Activated naive CD8-positive, alpha-beta T cell (primary cell): ENCODE results near the gene RABGAP1L.
"Not testable (repeated sequence)": the region's sequence is repeated elsewhere in the genome, so short reads cannot be mapped to it uniquely, and the experiment has no call there.

Experiments
- H3K27ac Mint-ChIP-seq: one replicate; pipeline ENCODE4 v1.8.0; 2021; ENCODE audit warnings: mixed read lengths
- H3K27me3 Mint-ChIP-seq: one replicate; pipeline ENCODE4 v1.8.0; 2021; ENCODE audit warnings: mixed read lengths
- H3K36me3 Mint-ChIP-seq: one replicate; pipeline ENCODE4 v1.8.0; 2021; ENCODE audit warnings: mixed read lengths
- H3K4me1 Mint-ChIP-seq: one replicate; pipeline ENCODE4 v1.8.0; 2021; ENCODE audit warnings: low read depth, mixed read lengths
- H3K4me3 Mint-ChIP-seq: one replicate; pipeline ENCODE4 v1.8.0; 2021; ENCODE audit warnings: mild to moderate bottlenecking, mixed read lengths
- H3K9me3 Mint-ChIP-seq: one replicate; pipeline ENCODE4 v1.8.0; 2021; ENCODE audit warnings: low read depth, mixed read lengths

Gene RABGAP1L

DNA sequence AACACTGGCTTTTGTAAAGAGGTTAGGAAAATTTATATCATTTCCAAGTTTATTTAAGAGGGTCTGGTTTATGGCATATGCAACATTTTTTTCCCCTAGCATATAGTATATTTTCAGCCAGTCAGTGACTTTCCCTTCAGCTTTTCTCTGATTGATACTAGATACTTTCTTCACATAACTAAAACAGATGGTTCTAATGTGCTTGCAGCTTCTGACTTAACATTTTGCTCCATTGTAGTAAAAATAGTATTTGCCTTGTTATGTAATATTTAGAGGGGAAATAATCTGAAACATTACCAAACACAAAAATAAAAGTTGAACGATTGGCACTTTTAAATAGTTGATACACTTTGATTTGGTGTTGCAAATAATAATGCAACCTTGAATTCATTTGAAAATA is 480.1 kb downstream of the RABGAP1L start:
- no peak overlapping the region for H3K27ac Mint-ChIP-seq
- H3K4me3 Mint-ChIP-seq, result no peak overlapping the region
- H3K36me3 Mint-ChIP-seq, result peaks cover 15% of the 10 kb centered on the region
- H3K9me3 Mint-ChIP-seq, result peaks cover 4% of the 10 kb centered on the region
- no peaks in the 10 kb centered on the region for H3K27me3 Mint-ChIP-seq
- no peaks in the 10 kb centered on the region for H3K4me1 Mint-ChIP-seq

DNA sequence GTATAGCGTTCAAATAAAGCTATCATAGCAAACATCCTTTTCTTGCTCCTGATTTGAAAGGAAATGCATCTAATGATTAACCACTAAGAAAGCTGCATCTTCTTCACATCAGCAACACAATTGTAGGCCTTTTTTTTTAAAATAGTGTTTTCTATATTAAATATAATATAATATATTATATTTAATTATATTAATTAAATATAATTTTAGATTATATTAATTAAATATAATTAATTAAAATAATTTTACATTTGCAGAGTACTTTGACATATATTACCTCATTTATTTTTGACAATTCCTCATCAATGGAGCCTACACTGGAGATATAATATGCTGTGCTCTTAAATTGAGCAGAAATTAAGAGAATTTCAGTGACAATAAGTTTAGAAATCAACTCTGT is 481.5 kb downstream of the RABGAP1L start:
- H3K4me3 Mint-ChIP-seq, result no peak overlapping the region

DNA sequence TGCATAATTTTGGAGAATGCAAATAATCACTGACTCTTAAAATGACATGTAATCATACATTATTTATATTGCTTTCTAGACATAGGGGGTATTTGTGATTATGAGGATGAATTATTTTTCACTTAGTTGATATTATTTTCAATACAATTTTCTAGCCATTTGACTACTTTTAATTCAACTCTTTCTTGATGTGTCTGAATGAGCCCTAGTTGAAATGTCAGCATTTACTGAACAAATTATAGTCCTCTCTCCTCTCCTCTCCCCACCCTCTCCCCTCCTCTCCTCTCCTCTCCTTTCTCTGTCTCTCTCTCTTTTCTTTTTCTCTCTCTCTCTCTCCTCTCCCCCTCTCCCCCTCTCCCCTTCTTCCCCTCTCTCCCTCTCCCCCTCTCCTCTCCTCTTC is 483.1 kb downstream of the RABGAP1L start:
- Mint-ChIP-seq H3K27me3 (no peaks in the 10 kb centered on the region), H3K4me1 (no peaks in the 10 kb centered on the region), H3K4me3 (no peak overlapping the region), H3K9me3 (peaks cover 19% of the 10 kb centered on the region), H3K27ac (no peak overlapping the region), H3K36me3 (peaks cover 21% of the 10 kb centered on the region)

More for the DNA sequence above, 481.5 kb downstream of the RABGAP1L start:
- H3K4me1 Mint-ChIP-seq, result no peaks in the 10 kb centered on the region
- H3K27me3 Mint-ChIP-seq, result no peaks in the 10 kb centered on the region
- H3K27ac Mint-ChIP-seq, result no peak overlapping the region
- H3K36me3 Mint-ChIP-seq, result peaks cover 19% of the 10 kb centered on the region
- peaks cover 9% of the 10 kb centered on the region for H3K9me3 Mint-ChIP-seq

DNA sequence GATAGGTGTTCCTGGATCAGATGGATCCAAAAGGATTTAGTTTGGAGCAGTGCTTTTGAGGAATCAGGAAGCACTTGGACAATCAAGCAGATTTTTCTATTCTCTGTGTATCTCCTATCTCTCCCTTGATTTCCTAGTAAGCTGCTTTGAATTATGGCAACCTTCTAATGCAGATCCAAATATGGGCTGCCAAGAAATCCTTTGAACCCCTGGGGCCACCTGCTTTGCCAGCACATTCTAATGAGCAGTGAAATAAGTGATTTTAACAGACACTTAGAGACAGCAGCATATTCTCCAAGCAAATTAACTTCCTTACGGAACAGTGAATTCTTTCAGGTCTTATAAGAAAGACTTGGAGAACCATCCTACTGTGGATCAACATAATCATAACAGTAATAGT is 483.9 kb downstream of the RABGAP1L start:
- no peaks in the 10 kb centered on the region for H3K27me3 Mint-ChIP-seq
- no peak overlapping the region for H3K4me3 Mint-ChIP-seq
- H3K4me1 Mint-ChIP-seq, result no peaks in the 10 kb centered on the region
- H3K9me3 Mint-ChIP-seq, result peaks cover 22% of the 10 kb centered on the region
- no peak overlapping the region for H3K27ac Mint-ChIP-seq
- peaks cover 16% of the 10 kb centered on the region for H3K36me3 Mint-ChIP-seq

DNA sequence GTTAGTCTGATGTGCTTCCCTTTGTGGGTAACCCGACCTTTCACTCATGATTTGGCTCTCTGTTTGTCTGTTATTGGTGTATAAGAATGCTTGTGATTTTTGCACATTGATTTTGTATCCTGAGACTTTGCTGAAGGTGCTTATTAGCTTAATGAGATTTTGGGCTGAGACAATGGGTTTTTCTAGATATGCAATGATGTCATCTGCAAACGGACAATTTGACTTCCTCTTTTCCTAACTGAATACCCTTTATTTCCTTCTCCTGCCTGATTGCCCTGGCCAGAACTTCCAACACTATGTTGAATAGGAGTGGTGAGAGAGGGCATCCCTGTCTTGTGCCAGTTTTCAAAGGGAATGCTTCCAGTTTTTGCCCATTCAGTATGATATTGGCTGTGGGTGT is 490.3 kb downstream of the RABGAP1L start:
- Mint-ChIP-seq H3K9me3 (peaks cover 21% of the 10 kb centered on the region), H3K36me3 (peaks cover 30% of the 10 kb centered on the region)
- H3K4me3 Mint-ChIP-seq, H3K27ac Mint-ChIP-seq, H3K4me1 Mint-ChIP-seq, H3K27me3 Mint-ChIP-seq: not testable (repeated sequence)

DNA sequence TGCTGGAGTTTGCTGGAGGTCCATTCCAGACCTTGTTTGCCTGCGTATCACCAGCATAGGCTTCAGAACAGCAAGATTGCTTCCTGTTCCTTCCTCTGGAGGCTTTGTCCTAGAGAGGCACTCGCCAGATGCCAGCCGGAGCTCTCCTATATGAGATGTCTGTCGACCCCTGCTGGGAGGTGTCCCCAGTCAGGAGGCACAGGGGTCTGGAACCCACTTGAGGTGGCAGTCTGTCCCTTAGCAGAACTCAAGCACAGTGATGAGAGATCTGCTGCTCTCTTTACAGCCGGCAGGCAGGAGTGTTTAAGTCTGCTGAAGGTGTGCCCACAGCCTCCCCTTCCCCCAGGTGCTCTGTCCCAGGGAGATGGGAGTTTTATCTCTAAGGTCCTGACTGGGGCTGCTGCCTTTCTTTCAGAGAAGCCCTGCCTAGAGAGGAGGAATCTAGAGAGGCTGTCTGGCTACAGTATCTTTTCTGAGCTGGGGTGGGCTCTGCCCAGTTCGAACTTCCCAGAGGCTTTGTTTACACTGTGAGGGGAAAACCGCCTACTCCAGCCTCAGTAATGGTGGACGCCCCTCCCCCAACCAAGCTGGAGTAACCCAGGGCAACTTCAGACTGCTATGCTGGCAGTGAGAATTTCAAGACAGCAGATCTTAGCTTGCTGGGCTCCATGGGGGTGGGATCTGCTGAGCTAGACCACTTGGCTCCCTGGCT is 493.4 kb downstream of the RABGAP1L start:
- H3K27ac Mint-ChIP-seq, result no peak overlapping the region
- no peak overlapping the region for H3K4me3 Mint-ChIP-seq
- H3K36me3 Mint-ChIP-seq, result peaks cover 29% of the 10 kb centered on the region
- no peaks in the 10 kb centered on the region for H3K4me1 Mint-ChIP-seq
- H3K9me3 Mint-ChIP-seq, result peaks cover 12% of the 10 kb centered on the region
- H3K27me3 Mint-ChIP-seq, result no peaks in the 10 kb centered on the region

DNA sequence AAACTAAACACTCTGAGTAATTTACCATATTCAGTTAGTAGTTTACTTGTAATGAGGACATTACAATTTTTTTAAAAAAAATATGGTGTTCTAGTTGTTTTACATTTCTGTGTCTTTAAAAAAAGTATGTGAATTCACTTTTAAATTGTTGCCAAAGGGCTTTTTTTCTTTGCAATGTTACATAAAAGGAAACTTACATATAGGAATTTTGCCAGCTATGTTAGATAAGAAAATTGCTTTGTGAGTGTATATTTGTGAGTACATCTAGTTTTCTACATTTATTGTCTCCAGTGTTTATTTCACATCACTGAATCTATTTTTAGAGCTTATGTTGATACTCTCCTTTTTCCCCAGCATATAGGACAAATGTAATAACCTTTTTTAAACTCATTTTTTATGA is 495.2 kb downstream of the RABGAP1L start:
- peaks cover 29% of the 10 kb centered on the region for H3K36me3 Mint-ChIP-seq
- peaks cover 5% of the 10 kb centered on the region for H3K9me3 Mint-ChIP-seq
- no peaks in the 10 kb centered on the region for H3K4me1 Mint-ChIP-seq
- H3K4me3 Mint-ChIP-seq, result no peak overlapping the region
- no peak overlapping the region for H3K27ac Mint-ChIP-seq
- no peaks in the 10 kb centered on the region for H3K27me3 Mint-ChIP-seq

DNA sequence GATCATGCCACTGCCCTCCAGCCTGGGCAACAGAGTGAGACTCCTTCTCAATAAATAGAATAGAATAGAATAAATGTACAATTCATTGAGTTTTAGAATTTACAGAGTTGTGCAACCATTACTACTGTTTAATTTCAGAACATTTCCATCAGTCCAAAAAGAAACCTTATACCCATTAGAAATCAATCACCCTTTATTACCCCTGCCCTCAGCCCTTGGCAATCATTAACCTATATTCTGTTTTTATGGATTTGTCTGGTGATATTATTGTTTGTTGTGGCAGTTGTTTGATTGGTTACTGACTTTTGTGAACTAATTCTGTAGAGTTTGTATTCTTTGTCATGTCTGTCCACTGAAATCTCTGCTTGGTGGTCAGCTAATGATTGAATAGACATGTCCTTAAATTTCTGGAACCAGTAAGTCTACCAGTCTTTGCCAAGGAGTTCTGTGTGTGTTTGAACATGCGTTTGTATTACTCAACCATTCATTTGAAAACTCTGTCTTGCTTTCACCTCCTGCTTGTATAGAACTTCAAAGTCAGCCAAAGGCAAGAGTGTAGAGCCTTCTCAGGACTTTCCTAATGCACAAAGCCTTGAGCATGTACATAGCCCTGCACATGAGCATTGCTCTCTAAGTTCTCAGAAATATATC is 497.2 kb downstream of the RABGAP1L start:
- peaks cover 5% of the 10 kb centered on the region for H3K9me3 Mint-ChIP-seq
- H3K4me1 Mint-ChIP-seq, result no peaks in the 10 kb centered on the region
- no peaks in the 10 kb centered on the region for H3K27me3 Mint-ChIP-seq
- peaks cover 38% of the 10 kb centered on the region for H3K36me3 Mint-ChIP-seq
- H3K4me3 Mint-ChIP-seq, result no peak overlapping the region
- H3K27ac Mint-ChIP-seq, result no peak overlapping the region

DNA sequence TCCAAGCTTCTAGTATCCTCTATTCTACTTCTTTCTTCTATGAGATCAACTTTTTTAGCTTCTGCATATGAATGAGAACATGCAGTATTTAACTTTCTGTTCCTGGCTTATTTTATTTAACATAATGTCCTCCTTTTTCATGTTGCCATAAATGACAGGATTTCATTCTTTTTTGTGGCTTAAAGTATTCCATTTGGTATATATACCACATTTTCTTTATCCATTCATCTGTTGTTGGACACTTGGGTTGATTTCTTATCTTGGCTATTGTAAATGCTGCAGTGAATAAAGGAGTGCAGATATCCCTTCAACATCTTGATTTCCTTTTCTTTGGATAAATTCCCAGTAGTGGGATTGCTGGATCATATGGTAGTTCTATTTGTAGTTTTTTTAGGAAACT is 498.1 kb downstream of the RABGAP1L start:
- Mint-ChIP-seq H3K4me3 (no peak overlapping the region), H3K36me3 (peaks cover 33% of the 10 kb centered on the region), H3K27me3 (no peaks in the 10 kb centered on the region), H3K27ac (no peak overlapping the region), H3K9me3 (peaks cover 5% of the 10 kb centered on the region), H3K4me1 (no peaks in the 10 kb centered on the region)

DNA sequence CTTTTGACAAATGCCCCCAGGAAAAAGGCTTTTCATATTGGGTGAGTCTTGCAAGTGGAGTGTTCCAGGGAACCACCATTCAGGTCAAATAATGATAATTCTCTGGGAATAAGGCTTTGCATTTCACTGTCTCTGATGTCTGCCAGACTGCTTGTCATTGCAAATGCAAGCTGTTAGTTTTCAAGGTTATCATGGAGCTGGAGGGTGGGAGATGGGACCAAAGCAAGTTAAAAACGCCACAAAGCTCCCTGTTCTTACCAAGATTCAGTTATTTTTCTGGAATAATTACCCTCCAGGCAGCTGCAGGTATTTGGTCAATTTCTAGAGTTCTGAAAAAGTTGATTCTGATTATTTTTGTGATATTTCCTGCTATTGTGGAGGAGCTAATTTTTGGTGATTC is 498.6 kb downstream of the RABGAP1L start:
- H3K36me3 Mint-ChIP-seq, result peaks cover 32% of the 10 kb centered on the region
- H3K27ac Mint-ChIP-seq, result no peak overlapping the region
- H3K4me3 Mint-ChIP-seq, result no peak overlapping the region
- H3K9me3 Mint-ChIP-seq, result peaks cover 5% of the 10 kb centered on the region
- no peaks in the 10 kb centered on the region for H3K4me1 Mint-ChIP-seq
- no peaks in the 10 kb centered on the region for H3K27me3 Mint-ChIP-seq

DNA sequence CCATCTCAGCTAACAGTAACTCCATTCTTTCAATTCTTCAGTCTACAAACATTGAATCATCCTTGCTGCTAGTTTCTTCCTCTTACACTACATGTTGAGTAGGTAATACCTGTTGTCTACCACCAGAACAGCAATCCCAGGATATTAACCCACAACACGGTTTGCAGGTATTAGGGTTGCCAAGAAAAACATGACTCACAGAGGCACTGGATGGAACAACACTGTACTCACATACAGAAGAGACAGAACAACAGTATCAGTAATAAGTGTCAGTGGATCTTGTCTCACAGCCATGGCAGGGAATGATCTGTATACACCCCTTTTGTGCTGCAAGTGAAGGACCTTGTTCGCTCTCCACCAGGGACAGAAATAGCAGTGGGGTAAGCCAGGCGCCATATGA is 500.5 kb downstream of the RABGAP1L start:
- Mint-ChIP-seq H3K27ac (no peak overlapping the region), H3K4me1 (no peaks in the 10 kb centered on the region), H3K9me3 (peaks cover 5% of the 10 kb centered on the region), H3K27me3 (no peaks in the 10 kb centered on the region), H3K4me3 (no peak overlapping the region), H3K36me3 (peaks cover 34% of the 10 kb centered on the region)

DNA sequence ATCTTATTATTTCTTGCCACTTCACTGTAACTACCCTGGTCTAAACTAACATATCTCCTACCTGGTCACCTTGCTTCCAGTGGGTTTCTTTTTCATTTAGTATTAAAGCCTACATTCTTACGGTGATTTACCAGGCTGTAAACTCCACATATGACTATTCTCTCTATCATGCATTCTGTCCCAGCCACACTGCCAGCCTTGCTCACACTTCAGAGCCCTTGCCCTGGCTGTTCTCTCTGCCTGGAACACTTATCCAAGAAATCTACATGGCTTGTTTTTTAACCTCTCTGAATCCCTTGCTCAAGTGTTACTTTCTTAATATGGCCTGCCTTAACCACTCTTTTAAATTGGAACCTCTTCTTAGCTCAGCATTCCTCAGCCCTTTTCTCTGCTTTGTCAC is 501.2 kb downstream of the RABGAP1L start:
- Mint-ChIP-seq H3K4me1 (no peaks in the 10 kb centered on the region), H3K9me3 (peaks cover 5% of the 10 kb centered on the region), H3K36me3 (peaks cover 34% of the 10 kb centered on the region), H3K4me3 (no peak overlapping the region), H3K27me3 (no peaks in the 10 kb centered on the region), H3K27ac (no peak overlapping the region)

DNA sequence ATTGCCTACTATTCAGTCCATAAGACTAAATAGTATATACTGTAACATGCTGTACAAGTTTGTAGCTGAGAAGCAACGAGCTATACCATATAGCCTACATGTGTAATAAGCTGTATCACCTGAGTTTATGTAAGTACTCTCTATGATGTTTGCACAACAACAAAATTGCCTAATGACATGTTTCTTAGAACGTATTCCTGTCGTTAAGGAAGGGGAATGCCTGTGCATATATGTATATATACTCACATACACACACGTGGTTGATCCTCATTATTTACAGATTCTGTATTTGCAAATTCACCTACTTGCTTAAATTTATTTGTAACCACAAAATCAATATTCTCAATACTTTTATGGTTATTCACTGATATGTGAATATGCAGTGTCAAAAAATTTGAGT is 504.0 kb downstream of the RABGAP1L start:
- no peak overlapping the region for H3K4me3 Mint-ChIP-seq
- no peak overlapping the region for H3K27ac Mint-ChIP-seq
- H3K27me3 Mint-ChIP-seq, result no peaks in the 10 kb centered on the region
- peaks cover 33% of the 10 kb centered on the region for H3K36me3 Mint-ChIP-seq
- H3K4me1 Mint-ChIP-seq, result no peaks in the 10 kb centered on the region
- H3K9me3 Mint-ChIP-seq, result peaks cover 8% of the 10 kb centered on the region

DNA sequence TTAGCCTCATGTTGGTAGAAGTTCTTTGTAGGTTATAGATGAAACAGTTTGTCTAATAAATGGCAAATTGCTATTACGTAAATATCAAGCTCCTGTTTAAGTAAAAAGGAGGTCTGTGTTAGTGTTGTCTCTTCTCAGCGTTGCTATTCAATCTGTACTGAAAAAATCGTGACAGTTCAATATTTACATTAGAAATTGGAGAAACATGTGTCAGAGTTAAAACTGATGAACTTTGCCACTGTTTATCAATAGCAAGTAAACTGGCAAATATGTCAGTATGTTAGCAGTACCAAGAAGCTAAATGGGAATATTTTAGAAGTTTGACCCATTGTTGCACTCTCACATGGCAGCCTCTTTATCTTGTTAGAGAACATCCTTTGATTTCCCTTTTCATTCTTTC is 506.9 kb downstream of the RABGAP1L start:
- Mint-ChIP-seq H3K36me3 (peaks cover 33% of the 10 kb centered on the region), H3K4me1 (no peaks in the 10 kb centered on the region)

DNA sequence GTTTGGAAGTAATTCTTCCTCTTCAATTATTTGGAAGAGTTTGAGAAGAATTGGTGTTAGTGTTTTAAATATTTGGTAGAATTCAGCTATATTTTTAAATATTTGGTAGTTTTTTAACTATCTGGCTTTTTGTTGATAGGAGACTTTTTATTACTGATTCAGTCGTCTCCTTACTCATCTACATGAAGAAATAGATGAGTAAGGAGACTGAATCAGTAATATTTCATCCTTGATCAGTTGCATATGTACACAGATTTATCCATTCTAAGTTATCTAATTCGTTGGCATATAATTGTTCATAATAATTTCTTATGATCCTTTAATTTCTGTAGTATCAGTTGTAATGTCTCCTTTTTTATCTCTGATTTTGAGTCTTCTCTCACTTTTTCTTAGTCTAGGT is 512.5 kb downstream of the RABGAP1L start:
- no peak overlapping the region for H3K27ac Mint-ChIP-seq
- H3K4me3 Mint-ChIP-seq, result no peak overlapping the region
- H3K9me3 Mint-ChIP-seq, result peaks cover 25% of the 10 kb centered on the region
- no peaks in the 10 kb centered on the region for H3K27me3 Mint-ChIP-seq
- no peaks in the 10 kb centered on the region for H3K4me1 Mint-ChIP-seq
- peaks cover 28% of the 10 kb centered on the region for H3K36me3 Mint-ChIP-seq

More for the DNA sequence above, 506.9 kb downstream of the RABGAP1L start:
- Mint-ChIP-seq H3K27ac (no peak overlapping the region), H3K27me3 (no peaks in the 10 kb centered on the region), H3K9me3 (peaks cover 25% of the 10 kb centered on the region), H3K4me3 (no peak overlapping the region)

DNA sequence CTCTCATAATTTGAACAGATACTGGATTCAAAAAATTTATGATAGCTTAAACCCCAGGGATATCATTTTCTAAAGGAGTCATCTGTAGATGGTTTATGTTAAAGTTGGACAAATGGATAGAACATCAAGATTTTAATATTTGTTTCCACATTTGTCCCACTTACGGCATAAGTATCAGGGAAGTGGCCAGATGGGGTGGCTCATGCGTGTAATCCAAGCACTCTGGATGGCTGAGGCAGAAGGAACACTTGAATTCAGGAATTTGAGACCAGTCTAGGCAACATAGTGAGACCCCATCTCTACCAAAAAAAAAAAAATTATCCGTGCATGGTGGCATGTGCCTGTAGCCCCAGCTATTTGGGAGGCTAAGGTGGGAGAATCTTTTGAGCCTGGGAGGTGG is 517.5 kb downstream of the RABGAP1L start:
- Mint-ChIP-seq H3K27me3 (no peaks in the 10 kb centered on the region), H3K9me3 (no peaks in the 10 kb centered on the region), H3K4me3 (no peak overlapping the region), H3K36me3 (peaks cover 2% of the 10 kb centered on the region), H3K27ac (no peak overlapping the region), H3K4me1 (no peaks in the 10 kb centered on the region)
